OCI-LY7 (cell line): ENCODE data around the gene C1GALT1C1. TPM values are rescaled to one million over a fixed set of nuclear protein-coding genes. Genes with fewer than 3 reads are reported as not detected.

Experiments used
- BruUV-seq: library from RNA; stranded (reverse); fragments of 400-500 nt; replicated peaks from 2 replicates; lab custom pipeline; 2021; lab: Mats Ljungman, UMichigan
- CTCF ChIA-PET: fragments of 300-600 bp; sonication (Branson Sonifier 250); formaldehyde crosslinking; loops from one replicate; lab custom pipeline; 2022; ENCODE audit warnings: antibody characterized with exemption; ENCODE audit not compliant: unreplicated experiment; lab: Charles Lee
- POLR2A ChIA-PET: fragments of 300-600 bp; sonication (Branson Sonifier 250); formaldehyde crosslinking; loops from one replicate; lab custom pipeline; 2022; ENCODE audit warnings: antibody characterized with exemption; lab: Charles Lee
- DNase-seq: peaks from one replicate; pipeline ENCODE4 v3.0.0-alpha.2; 2015; ENCODE audit warnings: low spot score
- H2AFZ ChIP-seq: fragments of 200-600 bp; sonication (generic), shearing (Covaris generic); 2 replicates; pipeline ENCODE4 v1.6.1; 2014; ENCODE audit warnings: mild to moderate bottlenecking, antibody characterized with exemption, low read length, moderate library complexity
- H3K27ac ChIP-seq: fragments of 200-600 bp; sonication (generic); 2 replicates; pipeline ENCODE4 v1.5.1; 2014; ENCODE audit warnings: mixed run types, low read depth, mild to moderate bottlenecking, moderate library complexity, low read length, inconsistent platforms; ENCODE audit not compliant: poor library complexity, severe bottlenecking
- H3K36me3 ChIP-seq: fragments of 200-600 bp; sonication (generic); 2 replicates; pipeline ENCODE4 v1.6.1; 2014; ENCODE audit warnings: mild to moderate bottlenecking, antibody characterized with exemption, low read length, moderate library complexity, mixed read lengths; ENCODE audit not compliant: insufficient read depth
- H3K4me1 ChIP-seq: fragments of 200-600 bp; sonication (generic); 2 replicates; pipeline ENCODE4 v1.5.1; 2014; ENCODE audit warnings: mild to moderate bottlenecking, low read length; ENCODE audit not compliant: insufficient read depth, poor library complexity, severe bottlenecking
- H3K4me2 ChIP-seq: fragments of 200-600 bp; sonication (generic); 2 replicates; pipeline ENCODE4 v1.6.1; 2014; ENCODE audit warnings: mild to moderate bottlenecking, low read length
- H3K4me3 ChIP-seq: fragments of 200-600 bp; sonication (generic); 2 replicates; pipeline ENCODE4 v1.5.1; 2014; ENCODE audit warnings: mild to moderate bottlenecking, low read depth, low read length; ENCODE audit not compliant: poor library complexity, severe bottlenecking
- H3K79me2 ChIP-seq: fragments of 200-600 bp; sonication (generic); 2 replicates; pipeline ENCODE4 v1.6.1; 2016; ENCODE audit warnings: low read depth, mild to moderate bottlenecking, low read length, moderate library complexity, mixed read lengths; ENCODE audit not compliant: insufficient read depth
- H3K9me2 ChIP-seq: fragments of 200-600 bp; sonication (generic); 2 replicates; pipeline ENCODE4 v1.6.1; 2016; ENCODE audit warnings: mild to moderate bottlenecking, low read length, mixed read lengths; ENCODE audit not compliant: insufficient read depth
- H3K9me3 ChIP-seq: fragments of 200-600 bp; sonication (generic); 2 replicates; pipeline ENCODE4 v1.6.1; 2014; ENCODE audit warnings: mild to moderate bottlenecking, mixed run types, low read length, mixed read lengths
- H4K20me1 ChIP-seq: fragments of 200-600 bp; sonication (generic); 2 replicates; pipeline ENCODE4 v1.6.1; 2014; ENCODE audit warnings: mild to moderate bottlenecking, antibody characterized with exemption, low read length, moderate library complexity, mixed read lengths; ENCODE audit not compliant: insufficient read depth
- EZH2phosphoT487 ChIP-seq: fragments of 200-600 bp; sonication (generic); IDR thresholded peaks from 2 replicates; pipeline ENCODE4 v1.6.1; 2018; ENCODE audit warnings: low read depth, borderline replicate concordance, mild to moderate bottlenecking, mixed run types, antibody characterized with exemption, low read length, moderate library complexity, mixed read lengths
- intact Hi-C: fragments of 100-400 bp; cut with micrococcal nuclease; formaldehyde crosslinking; loops from one replicate; pipeline ENCODE4 v1.10.0; 2022; ENCODE audit not compliant: unreplicated experiment
- total RNA-seq, 2 experiments: library from RNA; depleted of rRNA in 1 of 2; stranded (reverse); fragments of >200 nt in 1 of 2; shearing (Covaris generic) in 1 of 2; gene quantifications; 2 replicates each; pipeline ENCODE4 v1.2.3, GENCODE V29; 2014 to 2022
- TF ChIP-seq, protein P1 (sequence below): fragments of 200-600 bp; sonication (generic); conservative IDR thresholded peaks from 2 replicates; pipeline ENCODE4 v1.5.1; 2014; ENCODE audit warnings: mild to moderate bottlenecking, antibody characterized with exemption, low read length, moderate library complexity, mixed read lengths

The C1GALT1C1 gene
- total RNA-seq, 2 experiments from 2014 or later: 10.9 to 16.5 TPM

- Histone ChIP-seq H4K20me1 (no peaks in the 10 kb centered on the region), H3K27ac (no peak overlapping the region), H3K9me3 (no peaks in the 10 kb centered on the region), H3K4me1 (peaks cover 19% of the 10 kb centered on the region), H3K79me2 (no peaks in the 10 kb centered on the region), H2AFZ (no peak overlapping the region; the same call in 1 of the 2 replicates), H3K36me3 (no peaks in the 10 kb centered on the region; the same call in 1 of the 2 replicates), H3K9me2 (no peaks in the 10 kb centered on the region), H3K4me2 (no peak overlapping the region), H3K4me3 (no peak overlapping the region)
- no peak for DNase-seq
- POLR2A ChIA-PET: interaction anchor here (0.6 kb wide), 1 partner anchor 41 kb away, joined by 3 read pairs; no protein-coding TSS in a partner anchor
- CTCF ChIA-PET: no interaction called here
- intact Hi-C loops: no loop called here
- no TSS peak for BruUV-seq
- TF ChIP-seq, protein P1, sequence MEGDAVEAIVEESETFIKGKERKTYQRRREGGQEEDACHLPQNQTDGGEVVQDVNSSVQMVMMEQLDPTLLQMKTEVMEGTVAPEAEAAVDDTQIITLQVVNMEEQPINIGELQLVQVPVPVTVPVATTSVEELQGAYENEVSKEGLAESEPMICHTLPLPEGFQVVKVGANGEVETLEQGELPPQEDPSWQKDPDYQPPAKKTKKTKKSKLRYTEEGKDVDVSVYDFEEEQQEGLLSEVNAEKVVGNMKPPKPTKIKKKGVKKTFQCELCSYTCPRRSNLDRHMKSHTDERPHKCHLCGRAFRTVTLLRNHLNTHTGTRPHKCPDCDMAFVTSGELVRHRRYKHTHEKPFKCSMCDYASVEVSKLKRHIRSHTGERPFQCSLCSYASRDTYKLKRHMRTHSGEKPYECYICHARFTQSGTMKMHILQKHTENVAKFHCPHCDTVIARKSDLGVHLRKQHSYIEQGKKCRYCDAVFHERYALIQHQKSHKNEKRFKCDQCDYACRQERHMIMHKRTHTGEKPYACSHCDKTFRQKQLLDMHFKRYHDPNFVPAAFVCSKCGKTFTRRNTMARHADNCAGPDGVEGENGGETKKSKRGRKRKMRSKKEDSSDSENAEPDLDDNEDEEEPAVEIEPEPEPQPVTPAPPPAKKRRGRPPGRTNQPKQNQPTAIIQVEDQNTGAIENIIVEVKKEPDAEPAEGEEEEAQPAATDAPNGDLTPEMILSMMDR: no peak
- TF ChIP-seq EZH2phosphoT487: no peak
These were observed 17.3 kb upstream of the C1GALT1C1 start for GRCh38 chrX:120647127-120647526.

DNA sequence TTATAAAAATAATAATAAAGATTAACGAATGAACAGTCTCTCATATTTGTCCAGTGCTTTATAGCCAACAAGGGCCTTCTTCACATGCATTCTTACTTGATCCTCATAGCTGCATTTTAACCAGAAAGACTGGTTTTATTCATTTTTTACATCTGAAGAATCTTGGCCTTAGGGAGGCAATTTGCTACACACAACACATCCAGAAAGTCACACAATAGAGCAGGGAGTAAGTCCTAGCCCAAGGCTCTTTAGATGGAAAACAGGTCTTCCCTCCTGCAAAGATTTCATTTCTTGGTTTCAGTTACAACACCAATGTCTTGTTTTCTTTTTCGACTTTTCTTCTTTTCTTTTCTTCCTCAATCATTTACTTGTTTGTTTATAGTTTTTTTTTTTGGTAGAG, 13.0 kb upstream of the C1GALT1C1 start:
- Histone ChIP-seq H3K9me2 (no peaks in the 10 kb centered on the region), H3K79me2 (no peaks in the 10 kb centered on the region), H3K4me1 (no peaks in the 10 kb centered on the region), H3K27ac (no peak overlapping the region), H4K20me1 (no peaks in the 10 kb centered on the region), H3K36me3 (no peaks in the 10 kb centered on the region), H2AFZ (no peak overlapping the region), H3K4me2 (no peak overlapping the region), H3K4me3 (no peak overlapping the region), H3K9me3 (no peaks in the 10 kb centered on the region)
- no peak for DNase-seq
- CTCF ChIA-PET: no interaction called here
- no peak for TF ChIP-seq EZH2phosphoT487
- TF ChIP-seq, protein P1: no peak
- no TSS peak for BruUV-seq
- intact Hi-C loops: no loop called here
- POLR2A ChIA-PET: interaction anchor here (0.6 to 0.7 kb wide), 2 partner anchors 72 to 1046 kb away, joined by 3 to 4 read pairs; no protein-coding TSS in a partner anchor

- Histone ChIP-seq H3K9me2 (no peaks in the 10 kb centered on the region), H3K79me2 (no peaks in the 10 kb centered on the region), H3K9me3 (no peaks in the 10 kb centered on the region), H3K4me3 (no peak overlapping the region), H3K4me1 (peaks cover 12% of the 10 kb centered on the region), H2AFZ (no peak overlapping the region), H3K4me2 (no peak overlapping the region), H4K20me1 (no peaks in the 10 kb centered on the region), H3K27ac (no peak overlapping the region), H3K36me3 (no peaks in the 10 kb centered on the region)
- intact Hi-C loops: no loop called here
- no peak for DNase-seq
- ChIA-PET CTCF (no interaction called here), POLR2A (interaction anchor here (0.6 kb wide), 1 partner anchor 12 kb away, joined by 4 read pairs; no protein-coding TSS in a partner anchor)
- TF ChIP-seq, protein P1: no peak
- TF ChIP-seq EZH2phosphoT487: no peak
- no TSS peak for BruUV-seq
These were observed 8.8 kb upstream of the C1GALT1C1 start for GRCh38 chrX:120638619-120639018.
